Prostate gland (tissue), 2 donors: Measurements from ENCODE around the gene TNRC6A. TPM values are rescaled to one million over a fixed set of nuclear protein-coding genes. Genes with fewer than 3 reads are reported as not detected.

Source experiments
- DNase-seq: peaks from one replicate; pipeline ENCODE4 v3.0.0-alpha.2; 2019; ENCODE audit warnings: low spot score
- H3K27ac ChIP-seq, 2 donors: fragments of 200-600 bp; sonication (generic); 2 replicates each; pipeline ENCODE4 v1.5.1; 2017 to 2019
- H3K27me3 ChIP-seq: fragments of 200-600 bp; sonication (generic); replicated peaks from 2 replicates; pipeline ENCODE4 v1.5.1; 2019; ENCODE audit not compliant: insufficient read depth
- H3K36me3 ChIP-seq, 2 donors: fragments of 200-600 bp; sonication (generic); 1 replicate in 1 of 2; 2 replicates in 1 of 2; pipeline versions ENCODE4 v1.5.1 to v1.8.1; 2017 to 2019
- H3K4me1 ChIP-seq: fragments of 200-600 bp; sonication (generic); replicated peaks from 2 replicates; pipeline ENCODE4 v1.5.1; 2019
- H3K4me3 ChIP-seq, 2 donors: fragments of 200-600 bp; sonication (generic); 2 replicates each; pipeline ENCODE4 v1.5.1; 2017 to 2019
- H3K9me3 ChIP-seq: fragments of 200-600 bp; sonication (generic); 2 replicates; pipeline ENCODE4 v1.5.1; 2017
- POLR2A ChIP-seq: fragments of 450-650 bp; IDR thresholded peaks from one replicate; pipeline ENCODE4 v1.6.1; 2016; ENCODE audit warnings: antibody characterized with exemption, mild to moderate bottlenecking
- POLR2AphosphoS5 ChIP-seq: sonication (generic); formaldehyde crosslinking; IDR thresholded peaks from one replicate; pipeline ENCODE4 v1.6.1; 2017; ENCODE audit warnings: antibody characterized with exemption
- WGBS: methylation state at CpG from one replicate; pipeline ENCODE4 v1.1.5; 2018; 5-methylcytosine and 5-hydroxymethylcytosine counted together
- intact Hi-C: fragments of 100-400 bp; cut with DNase I; formaldehyde crosslinking; loops from one replicate; pipeline ENCODE4 v1.14.2; 2022
- total RNA-seq, 2 donors: library from RNA; depleted of rRNA; stranded (reverse); fragments of >200 nt; gene quantifications; one replicate each; pipeline ENCODE4 v1.1.0, GENCODE V29; 2016
- TF ChIP-seq, protein P1 (sequence below), 4 experiments: fragments of 200-600 bp in 2 of 4; fragments of 450-650 bp in 2 of 4; sonication (generic) in 2 of 4; IDR thresholded peaks; 1 replicate in 3 of 4; 2 replicates in 1 of 4; pipeline ENCODE4 v1.5.1; 2016 to 2019; ENCODE audit warnings: antibody characterized with exemption in 4 of 4, mild to moderate bottlenecking in 2 of 4, moderate library complexity in 2 of 4

Gene TNRC6A
- total RNA-seq, 2 donors from 2014 or later: 37.5 to 65.5 TPM

DNA sequence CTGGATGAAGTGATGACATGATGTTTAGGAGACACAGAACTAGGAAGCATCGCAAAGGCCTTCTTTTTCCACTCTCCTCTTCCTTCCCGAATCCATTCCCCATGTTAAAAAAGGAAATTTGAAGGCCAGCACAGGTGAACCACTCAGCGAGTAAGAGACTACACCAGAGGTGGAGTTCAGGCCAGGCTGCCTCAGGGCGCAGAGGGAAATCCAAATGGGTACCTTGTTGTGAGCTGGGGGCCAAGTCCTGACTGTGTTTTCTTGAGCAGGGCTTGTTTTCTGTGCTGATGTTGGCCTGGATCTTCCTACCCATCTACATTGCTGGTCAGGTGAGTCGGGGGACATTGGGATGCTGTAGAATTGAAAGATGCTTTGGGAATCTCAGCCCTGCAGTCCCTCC is 142.4 kb downstream of the TNRC6A start:
- TF ChIP-seq, protein P1, sequence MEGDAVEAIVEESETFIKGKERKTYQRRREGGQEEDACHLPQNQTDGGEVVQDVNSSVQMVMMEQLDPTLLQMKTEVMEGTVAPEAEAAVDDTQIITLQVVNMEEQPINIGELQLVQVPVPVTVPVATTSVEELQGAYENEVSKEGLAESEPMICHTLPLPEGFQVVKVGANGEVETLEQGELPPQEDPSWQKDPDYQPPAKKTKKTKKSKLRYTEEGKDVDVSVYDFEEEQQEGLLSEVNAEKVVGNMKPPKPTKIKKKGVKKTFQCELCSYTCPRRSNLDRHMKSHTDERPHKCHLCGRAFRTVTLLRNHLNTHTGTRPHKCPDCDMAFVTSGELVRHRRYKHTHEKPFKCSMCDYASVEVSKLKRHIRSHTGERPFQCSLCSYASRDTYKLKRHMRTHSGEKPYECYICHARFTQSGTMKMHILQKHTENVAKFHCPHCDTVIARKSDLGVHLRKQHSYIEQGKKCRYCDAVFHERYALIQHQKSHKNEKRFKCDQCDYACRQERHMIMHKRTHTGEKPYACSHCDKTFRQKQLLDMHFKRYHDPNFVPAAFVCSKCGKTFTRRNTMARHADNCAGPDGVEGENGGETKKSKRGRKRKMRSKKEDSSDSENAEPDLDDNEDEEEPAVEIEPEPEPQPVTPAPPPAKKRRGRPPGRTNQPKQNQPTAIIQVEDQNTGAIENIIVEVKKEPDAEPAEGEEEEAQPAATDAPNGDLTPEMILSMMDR (IDR thresholded peaks at IDR 0.05): no peak
- TF ChIP-seq POLR2A: no peak
- TF ChIP-seq POLR2AphosphoS5: no peak
- no peak overlapping the region for H3K27ac ChIP-seq
- no peaks in the 10 kb centered on the region for H3K27me3 ChIP-seq
- intact Hi-C loops: no loop called here
- no peak overlapping the region for H3K4me3 ChIP-seq
- H3K9me3 ChIP-seq: no peaks in the 10 kb centered on the region
- WGBS: 93% methylated on average over 5 of the region's 5 CpGs
- no peaks in the 10 kb centered on the region for H3K4me1 ChIP-seq
- H3K36me3 ChIP-seq: no peaks in the 10 kb centered on the region
- no peak for DNase-seq

DNA sequence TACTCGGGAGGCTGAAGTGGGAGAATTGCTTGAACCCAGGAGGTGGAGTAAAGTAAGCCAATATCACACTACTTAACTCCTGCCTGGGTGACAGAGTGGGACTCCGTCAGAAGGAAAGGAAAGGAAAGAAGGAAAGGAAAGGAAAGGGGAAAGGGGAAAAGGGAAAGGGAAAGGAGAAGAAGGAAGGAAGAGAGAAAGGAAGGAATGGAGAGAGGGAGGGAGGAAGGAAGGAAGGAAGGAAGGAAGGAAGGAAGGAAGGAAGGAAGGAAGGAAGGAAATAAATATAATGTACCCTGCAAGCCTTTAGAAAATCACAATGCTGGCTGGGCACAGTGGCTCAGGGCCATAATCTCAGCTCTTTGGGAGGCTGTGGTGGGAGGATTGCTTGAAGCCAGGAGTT is 143.6 kb downstream of the TNRC6A start:
- Histone ChIP-seq H3K4me3 (no peak overlapping the region), H3K27ac (no peak overlapping the region), H3K9me3 (no peaks in the 10 kb centered on the region), H3K36me3 (no peaks in the 10 kb centered on the region), H3K4me1 (no peaks in the 10 kb centered on the region), H3K27me3 (no peaks in the 10 kb centered on the region)
- intact Hi-C loops: no loop called here
- TF ChIP-seq, protein P1 (IDR thresholded peaks at IDR 0.05): no peak
- TF ChIP-seq POLR2A (no peak), POLR2AphosphoS5 (no peak)
- WGBS: 80% methylated on average over 2 of the region's 2 CpGs
- DNase-seq: no peak

DNA sequence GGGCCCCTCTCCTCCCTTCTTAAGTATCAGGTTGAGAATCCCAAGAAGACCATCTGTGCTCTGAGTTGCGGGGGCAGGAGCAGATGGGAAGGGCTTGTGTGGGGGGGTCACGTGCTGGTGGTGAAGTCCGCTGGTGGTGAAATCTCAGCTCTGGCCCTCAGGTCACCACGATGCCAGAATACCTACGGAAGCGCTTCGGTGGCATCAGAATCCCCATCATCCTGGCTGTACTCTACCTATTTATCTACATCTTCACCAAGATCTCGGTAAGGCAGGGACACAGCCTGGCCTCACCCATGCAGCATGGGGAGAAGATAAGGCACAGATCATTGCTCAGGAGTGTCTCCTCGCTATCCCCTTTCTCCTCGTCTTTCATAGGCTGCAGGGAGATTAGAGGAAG is 146.0 kb downstream of the TNRC6A start:
- no peaks in the 10 kb centered on the region for H3K27me3 ChIP-seq
- H3K27ac ChIP-seq: no peak overlapping the region
- no peaks in the 10 kb centered on the region for H3K36me3 ChIP-seq
- intact Hi-C loops: no loop called here
- DNase-seq: no peak
- H3K4me1 ChIP-seq: no peaks in the 10 kb centered on the region
- no peaks in the 10 kb centered on the region for H3K9me3 ChIP-seq
- 88% methylated on average over 10 of the region's 10 CpGs for WGBS
- no peak for TF ChIP-seq POLR2A
- TF ChIP-seq POLR2AphosphoS5: no peak
- TF ChIP-seq, protein P1 (IDR thresholded peaks at IDR 0.05): no peak
- no peak overlapping the region for H3K4me3 ChIP-seq

Other genes starting within 250 kb of the TNRC6A start
- gene RBBP6, start 190.1 kb upstream of the TNRC6A start, total RNA-seq: 10 to 100 TPM; 83.2 to 92.7 TPM
- gene SLC5A11, start 116.3 kb downstream of the TNRC6A start, total RNA-seq: not detected